ENCODE data around the gene TAGAP. TPM values are rescaled to one million over a fixed set of nuclear protein-coding genes. Genes with fewer than 3 reads are reported as not detected.

The TAGAP gene
- total RNA-seq, 1 experiment from 2014 or later, result not detected

GRCh38 chr6:159062564-159062945 is 17.8 kb upstream of the TAGAP start:
- Histone ChIP-seq H3K79me1 (ENCODE audit: insufficient read depth, low read depth, low read length, poor library complexity, severe bottlenecking) (no peaks in the 10 kb centered on the region), H3K9ac (ENCODE audit: extremely low read depth, insufficient read length, low read length) (no peak overlapping the region), H4K8ac (replicated peaks; ENCODE audit: insufficient read length, low read depth, low read length) (no peak overlapping the region), H3K4me1 (ENCODE audit: insufficient read depth, low read length) (no peaks in the 10 kb centered on the region), H3K14ac (ENCODE audit: insufficient read depth, low read length) (no peak overlapping the region), H3K79me2 (ENCODE audit: insufficient read depth, low read length) (no peaks in the 10 kb centered on the region), H2BK15ac (ENCODE audit: low read depth, low read length) (no peak overlapping the region), H2BK5ac (ENCODE audit: insufficient read length, low read length) (no peak overlapping the region), H3K18ac (ENCODE audit: insufficient read length, low read depth, low read length) (no peak overlapping the region), H3K9me3 (ENCODE audit: control insufficient read depth, low read depth, low read length) (no peaks in the 10 kb centered on the region), H3K27ac (ENCODE audit: insufficient read length, low read depth, low read length) (no peak overlapping the region), H4K20me1 (ENCODE audit: control insufficient read depth, insufficient read depth, insufficient read length) (no peaks in the 10 kb centered on the region), H2BK20ac (ENCODE audit: low read depth, low read length, poor library complexity, severe bottlenecking) (no peak overlapping the region), H3T11ph (ENCODE audit: low read length) (no peak overlapping the region), H3K23me2 (ENCODE audit: insufficient read length, low read depth, low read length, poor library complexity, severe bottlenecking) (no peaks in the 10 kb centered on the region), H3K56ac (ENCODE audit: insufficient read length, low read depth, low read length) (no peak overlapping the region), H2AK5ac (ENCODE audit: insufficient read length, low read length) (no peak overlapping the region), H4K5ac (ENCODE audit: insufficient read length, low read depth, low read length) (no peak overlapping the region), H2BK12ac (ENCODE audit: insufficient read length, low read depth, low read length) (no peak overlapping the region), H3K4me2 (ENCODE audit: insufficient read depth, insufficient read length, low read length) (no peak overlapping the region), H2BK120ac (ENCODE audit: low read depth, low read length, poor library complexity, severe bottlenecking) (no peak overlapping the region), H3K27me3 (ENCODE audit: insufficient read depth, low read length) (no peaks in the 10 kb centered on the region), H2AFZ (ENCODE audit: low read length) (no peak overlapping the region), H4K91ac (ENCODE audit: insufficient read length, low read depth, low read length) (no peak overlapping the region), H3K4ac (ENCODE audit: low read depth, low read length) (no peak overlapping the region), H3K23ac (ENCODE audit: insufficient read length, low read depth, low read length) (no peak overlapping the region)
- peaks cover 52% of the 10 kb centered on the region for H3K27me3 Mint-ChIP-seq (ENCODE audit: low read depth)
- no peaks in the 10 kb centered on the region for H3K9me3 Mint-ChIP-seq
- DNase-seq, result no peak
- no peak overlapping the region for H3K4me3 Mint-ChIP-seq
- no CpG with 5 or more reads among the region's 3 CpGs for WGBS (ENCODE audit: extremely low coverage, insufficient read length, low lambda C conversion rate)
- H3K36me3 Mint-ChIP-seq (ENCODE audit: insufficient read depth in 1 of 3, low read depth in 3 of 3), result no peaks in the 10 kb centered on the region
- no peak for TF ChIP-seq CTCF (conservative IDR thresholded peaks at IDR 0.05)
- 0 out of 4 replicates have a peak, but pooled peaks cover 0 to 3% of the 10 kb centered on the region in 2 experiments for H3K4me1 Mint-ChIP-seq
- H3K27ac Mint-ChIP-seq, result no peak overlapping the region

Data from H9 (cell line).